Measurements from ENCODE around the gene KRT39.

GRCh38 chr17:40958086-40958953, 8.4 kb downstream of the KRT39 start:
- TF ChIP-seq CTCF (IDR thresholded peaks at IDR 0.05) (no peak), POLR2A (IDR thresholded peaks at IDR 0.05) (no peak), EP300 (IDR thresholded peaks at IDR 0.05) (no peak)
